NCI-H2171 (cell line): ENCODE data around the gene GPR15LG.
"Not testable (repeated sequence)": the region's sequence is repeated elsewhere in the genome, so short reads cannot be mapped to it uniquely, and the experiment has no call there.

Experiments used
- DNase-seq: peaks from one replicate; lab custom pipeline; 2025; lab: John Stamatoyannopoulos, UW

The GPR15LG gene

GRCh38 chr10:84166620-84167288, 6.8 kb upstream of the GPR15LG start:
- no peak for DNase-seq

GRCh38 chr10:84167289-84167653, 6.3 kb upstream of the GPR15LG start:
- DNase-seq = not testable (repeated sequence)

- DNase-seq = not testable (repeated sequence)
These were observed 5.2 kb upstream of the GPR15LG start for GRCh38 chr10:84168382-84168781.

DNA sequence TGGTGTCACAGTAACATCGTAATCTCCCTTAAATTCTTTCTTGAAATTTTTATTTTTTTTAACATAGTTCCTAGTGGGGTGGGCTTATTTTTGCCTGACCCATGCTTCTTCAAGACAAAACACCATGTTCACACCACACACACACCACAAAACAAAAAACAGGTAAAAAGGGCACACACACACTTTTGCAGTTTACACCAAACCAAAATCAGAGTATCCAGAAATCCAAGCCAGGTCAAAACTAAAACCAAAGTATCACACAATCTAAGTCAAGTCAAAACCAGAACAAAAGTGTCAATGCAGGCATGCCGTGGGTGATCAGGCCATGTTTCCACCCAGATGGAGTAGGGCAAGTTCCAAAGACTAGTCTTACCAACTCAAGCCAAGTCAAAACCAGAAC, 2.4 kb upstream of the GPR15LG start:
- not testable (repeated sequence) for DNase-seq

- not testable (repeated sequence) for DNase-seq
These were observed 1.7 kb upstream of the GPR15LG start for GRCh38 chr10:84171700-84172466.

GRCh38 chr10:84172467-84173356, 889 bp upstream of the GPR15LG start:
- DNase-seq = no peak

- no peak for DNase-seq
These were observed 1.8 kb downstream of the GPR15LG start for GRCh38 chr10:84175436-84175835.

DNA sequence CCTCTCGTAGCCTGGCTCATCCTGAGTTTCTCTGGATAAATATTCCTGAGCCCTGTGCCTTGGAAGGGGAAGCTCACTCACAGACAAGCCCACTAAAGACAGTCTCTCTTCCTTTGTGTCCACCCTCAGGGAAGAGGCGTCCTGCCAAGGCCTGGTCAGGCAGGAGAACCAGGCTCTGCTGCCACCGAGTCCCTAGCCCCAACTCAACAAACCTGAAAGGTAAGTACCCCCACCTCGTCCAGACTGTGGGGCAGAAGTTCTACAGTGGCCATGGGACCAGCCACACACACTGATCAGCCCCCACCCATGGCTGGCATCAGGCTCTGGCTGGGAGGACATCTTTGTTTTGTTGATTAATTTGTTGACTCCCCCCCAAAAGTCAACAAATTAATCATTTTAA, 2.8 kb downstream of the GPR15LG start:
- no peak for DNase-seq

- no peak for DNase-seq
These were observed 3.4 kb downstream of the GPR15LG start for GRCh38 chr10:84176836-84177474.

GRCh38 chr10:84177541-84178141, 4.0 kb downstream of the GPR15LG start:
- no peak for DNase-seq

DNA sequence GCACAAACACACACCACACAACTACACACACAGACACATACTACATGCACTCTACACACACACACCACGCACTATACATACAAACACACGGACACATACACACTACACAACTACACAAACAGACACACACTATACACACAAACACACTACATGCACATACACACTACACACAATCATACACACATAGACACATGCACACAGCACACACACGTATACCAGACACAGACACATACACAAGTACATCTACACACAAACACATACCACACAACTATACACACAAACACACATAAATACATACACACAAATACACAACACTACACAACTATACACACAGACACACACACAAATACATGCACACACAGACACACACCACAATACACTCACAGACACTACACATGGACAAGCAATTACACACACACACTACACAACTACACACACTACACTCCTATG, 4.6 kb downstream of the GPR15LG start:
- DNase-seq = no peak

DNA sequence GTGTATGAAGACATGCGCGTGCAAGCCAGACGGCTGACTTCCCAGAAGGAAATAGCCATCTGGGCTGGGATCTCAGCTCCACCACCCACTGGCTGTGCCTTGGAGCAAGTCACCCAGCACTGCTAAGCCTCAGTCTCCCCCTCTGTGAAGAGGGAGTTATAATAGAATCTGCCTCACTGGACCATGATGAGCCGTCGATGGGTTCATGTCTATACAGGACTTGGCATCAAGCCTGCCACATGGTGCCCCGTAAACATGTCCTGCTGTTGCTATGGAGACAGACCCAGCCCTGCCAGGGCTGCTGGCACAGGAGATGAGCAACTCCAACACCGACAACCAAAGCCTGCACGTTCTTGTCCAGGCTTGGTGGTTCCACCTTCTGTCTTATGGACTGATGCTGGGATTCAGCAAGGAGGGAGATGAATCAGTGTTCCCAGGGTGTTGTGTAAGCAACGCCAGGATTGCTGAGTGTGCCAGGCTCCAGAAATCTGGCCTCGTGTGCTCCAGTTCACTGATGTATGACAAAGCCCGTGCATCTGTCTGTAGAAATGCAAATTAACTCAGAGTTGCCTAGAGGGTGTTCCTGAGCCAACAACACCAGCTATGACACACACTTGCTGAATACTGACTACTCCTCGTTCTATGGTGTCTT, 5.6 kb downstream of the GPR15LG start:
- DNase-seq = peak; percentile 71

DNA sequence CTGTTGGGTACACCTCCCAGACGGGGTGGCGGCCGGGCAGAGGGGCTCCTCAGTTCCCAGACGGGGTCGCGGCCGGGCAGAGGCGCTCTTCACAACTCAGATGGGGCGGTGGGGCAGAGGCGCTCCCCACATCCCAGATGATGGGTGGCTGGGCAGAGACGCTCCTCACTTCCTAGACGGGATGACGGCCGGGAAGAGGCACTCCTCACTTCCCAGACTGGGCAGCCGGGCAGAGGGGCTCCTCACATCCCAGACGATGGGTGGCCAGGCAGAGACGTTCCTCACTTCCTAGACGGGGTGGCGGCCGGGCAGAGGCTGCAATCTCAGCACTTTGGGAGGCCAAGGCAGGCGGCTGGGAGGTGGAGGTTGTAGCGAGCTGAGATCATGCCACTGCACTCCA, 6.8 kb downstream of the GPR15LG start:
- not testable (repeated sequence) for DNase-seq

GRCh38 chr10:84181631-84182030, 8.0 kb downstream of the GPR15LG start:
- no peak for DNase-seq

- DNase-seq = no peak
These were observed 10.9 kb downstream of the GPR15LG start for GRCh38 chr10:84184517-84184916.

DNA sequence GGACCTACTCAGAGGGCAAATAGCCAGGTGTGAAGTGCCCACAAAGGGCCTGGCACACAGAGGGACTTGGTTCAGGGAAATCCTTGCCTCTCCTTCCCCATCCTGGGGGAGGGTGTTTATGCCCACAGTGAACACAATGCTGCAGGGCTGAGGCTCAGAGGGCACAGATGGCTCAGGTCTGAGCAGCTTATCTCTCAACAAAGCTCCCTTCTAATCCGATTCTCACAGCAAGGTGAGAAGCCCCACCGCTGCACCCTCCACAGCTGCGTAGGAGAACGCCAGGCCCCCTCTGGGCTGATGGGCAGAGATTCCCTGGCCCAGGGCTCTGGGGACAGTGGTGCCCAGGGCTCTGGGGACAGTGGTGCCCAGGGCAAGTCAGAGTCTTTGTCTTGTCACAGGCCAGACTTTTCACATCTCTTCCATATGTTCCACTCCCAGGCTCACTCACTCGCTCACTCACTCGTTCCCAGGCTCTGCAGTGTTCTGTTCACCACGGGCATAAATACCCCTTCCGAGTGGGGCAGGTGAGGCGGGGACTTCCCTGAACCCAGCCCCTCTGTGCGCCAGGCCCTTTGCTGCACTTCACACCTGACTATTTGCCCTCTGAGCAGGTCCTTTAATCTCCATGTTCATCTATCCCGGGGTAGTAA, 12.1 kb downstream of the GPR15LG start:
- no peak for DNase-seq

- DNase-seq = no peak
These were observed 15.2 kb downstream of the GPR15LG start for GRCh38 chr10:84188815-84189214.

DNA sequence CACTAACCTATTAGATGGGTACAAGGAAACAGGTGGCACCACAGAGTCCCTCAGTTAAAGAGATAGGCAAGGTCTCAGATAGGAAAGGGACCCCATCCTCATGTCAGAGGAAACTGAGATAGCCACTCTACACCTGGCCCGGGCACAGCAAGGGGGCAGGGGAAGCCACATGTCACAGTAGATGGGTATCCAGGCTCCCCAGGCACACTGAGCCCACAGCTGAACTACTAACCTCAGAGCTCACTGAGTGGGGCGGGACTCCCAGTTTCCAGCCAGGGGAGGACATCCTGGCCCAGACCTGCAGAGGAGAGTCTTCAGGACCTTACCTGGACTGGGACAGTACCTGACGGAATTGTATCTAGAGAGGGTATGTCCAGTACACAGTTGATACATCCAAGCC, 17.0 kb downstream of the GPR15LG start:
- DNase-seq = no peak

DNA sequence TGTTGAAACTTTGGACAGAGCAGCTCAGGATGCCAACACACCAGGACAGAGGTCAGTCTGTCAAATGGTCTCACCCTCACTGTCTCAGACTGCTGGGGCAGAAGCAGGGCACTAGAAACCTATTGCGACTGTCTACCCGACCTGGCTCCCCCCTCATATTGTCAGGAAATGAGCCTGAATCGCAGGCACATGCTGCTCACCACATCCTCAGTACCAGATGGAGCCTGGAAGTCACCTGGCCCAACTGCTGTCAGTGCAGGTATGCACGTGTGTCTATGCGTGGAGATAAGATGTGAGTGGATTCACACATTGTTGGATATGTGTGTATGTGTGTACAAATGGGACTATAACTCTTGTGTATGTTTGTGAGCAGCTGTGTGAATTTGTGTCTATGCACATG, 17.5 kb downstream of the GPR15LG start:
- no peak for DNase-seq

- no peak for DNase-seq
These were observed 19.7 kb downstream of the GPR15LG start for GRCh38 chr10:84193327-84193726.
